Activated CD4-positive, alpha-beta T cell treated with anti-CD3 and anti-CD28 coated beads, Interleukin-2, amount 10 ng/mL, durations not matched to agents 24 days and 14 days (primary cell): ENCODE measurements around the gene HSPA1B. TPM values are rescaled to one million over a fixed set of nuclear protein-coding genes. Genes with fewer than 3 reads are reported as not detected.
"Not testable (repeated sequence)": the region's sequence is repeated elsewhere in the genome, so short reads cannot be mapped to it uniquely, and the experiment has no call there.

Experiments
- DNase-seq: peaks from one replicate; pipeline ENCODE4 v3.0.0; 2022
- H3K27ac Mint-ChIP-seq: one replicate; pipeline ENCODE4 v1.8.0; 2022; ENCODE audit warnings: mild to moderate bottlenecking, mixed read lengths
- H3K27me3 Mint-ChIP-seq: one replicate; pipeline ENCODE4 v1.8.0; 2022; ENCODE audit warnings: mixed read lengths
- H3K36me3 Mint-ChIP-seq: one replicate; pipeline ENCODE4 v1.8.0; 2022; ENCODE audit warnings: low read depth, mild to moderate bottlenecking, mixed read lengths
- H3K4me1 Mint-ChIP-seq: one replicate; pipeline ENCODE4 v1.8.0; 2021; ENCODE audit warnings: mixed read lengths
- H3K4me3 Mint-ChIP-seq: one replicate; pipeline ENCODE4 v1.8.0; 2022; ENCODE audit warnings: mild to moderate bottlenecking, moderate library complexity, mixed read lengths
- H3K9me3 Mint-ChIP-seq: one replicate; pipeline ENCODE4 v1.8.0; 2021; ENCODE audit warnings: mixed read lengths
- intact Hi-C: fragments of 100-400 bp; cut with micrococcal nuclease; formaldehyde crosslinking; loops from one replicate; pipeline ENCODE4 v1.15.1; 2023
- total RNA-seq: library from RNA; stranded (reverse); gene quantifications from 2 replicates; pipeline ENCODE4 v1.2.3, GENCODE V29; 2022

HSPA1B gene
- total RNA-seq, 1 donor from 2014 or later = 156 TPM

DNA sequence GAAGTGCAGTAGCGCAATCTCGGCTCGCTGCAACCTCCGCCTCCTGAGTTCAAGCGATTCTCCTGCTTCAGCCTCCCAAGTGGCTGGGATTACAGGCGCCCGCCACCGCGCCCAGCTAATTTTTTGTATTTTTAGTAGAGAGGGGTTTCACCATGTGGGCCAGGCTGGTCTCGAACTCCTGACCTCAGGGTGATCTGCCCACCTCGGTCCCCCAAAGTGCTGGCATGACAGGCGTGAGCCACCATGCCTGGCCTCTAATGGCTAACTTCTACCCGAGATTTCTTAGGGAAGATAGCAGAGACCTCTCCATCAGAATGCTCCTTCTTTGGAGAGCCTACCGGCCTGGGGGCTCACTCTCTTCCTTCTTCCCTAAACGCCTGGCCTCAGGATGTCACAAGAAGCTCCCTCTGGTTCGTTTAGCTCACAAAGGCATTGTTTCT, 36.6 kb downstream of the HSPA1B start:
- H3K27me3 Mint-ChIP-seq, DNase-seq, H3K9me3 Mint-ChIP-seq: not testable (repeated sequence)
- H3K4me3 Mint-ChIP-seq = peak overlapping the region; percentile 93
- intact Hi-C loops = loop anchor here (10.0 kb wide), 1 partner anchor 319 kb away; the partner anchor contains the start of genes ATP6V1G2, DDX39B and NFKBIL1
- peaks cover 13% of the 10 kb centered on the region for H3K36me3 Mint-ChIP-seq
- H3K27ac Mint-ChIP-seq = peak overlapping the region; percentile 91
- peaks cover 21% of the 10 kb centered on the region for H3K4me1 Mint-ChIP-seq

DNA sequence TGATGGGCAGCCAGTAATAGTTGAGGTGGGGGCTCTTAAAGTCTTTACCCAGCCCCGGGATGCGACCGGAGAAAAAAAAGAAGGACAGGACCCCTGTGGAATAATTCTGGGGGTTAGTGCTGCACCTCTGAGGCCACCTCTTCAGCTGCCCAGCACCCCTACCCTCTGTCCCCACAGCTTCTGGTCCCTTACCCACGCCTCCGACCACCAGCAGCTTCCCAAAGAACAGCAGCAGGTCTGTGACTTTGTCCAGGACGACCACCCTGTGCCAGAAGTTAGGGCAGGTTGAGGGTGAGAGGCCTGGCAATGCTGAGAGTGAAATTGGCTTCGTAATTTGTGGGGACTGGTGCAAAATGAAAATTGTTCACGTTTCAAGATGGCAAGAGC, 37.3 kb downstream of the HSPA1B start:
- no peak for DNase-seq
- no peak overlapping the region for H3K4me3 Mint-ChIP-seq
- H3K27me3 Mint-ChIP-seq = peaks cover 3% of the 10 kb centered on the region
- H3K9me3 Mint-ChIP-seq = no peaks in the 10 kb centered on the region
- H3K4me1 Mint-ChIP-seq = peaks cover 21% of the 10 kb centered on the region
- peaks cover 8% of the 10 kb centered on the region for H3K36me3 Mint-ChIP-seq
- intact Hi-C loops = loop anchor here (10.0 kb wide), 1 partner anchor 320 kb away; the partner anchor contains the start of genes ATP6V1G2, DDX39B and NFKBIL1
- H3K27ac Mint-ChIP-seq = no peak overlapping the region

DNA sequence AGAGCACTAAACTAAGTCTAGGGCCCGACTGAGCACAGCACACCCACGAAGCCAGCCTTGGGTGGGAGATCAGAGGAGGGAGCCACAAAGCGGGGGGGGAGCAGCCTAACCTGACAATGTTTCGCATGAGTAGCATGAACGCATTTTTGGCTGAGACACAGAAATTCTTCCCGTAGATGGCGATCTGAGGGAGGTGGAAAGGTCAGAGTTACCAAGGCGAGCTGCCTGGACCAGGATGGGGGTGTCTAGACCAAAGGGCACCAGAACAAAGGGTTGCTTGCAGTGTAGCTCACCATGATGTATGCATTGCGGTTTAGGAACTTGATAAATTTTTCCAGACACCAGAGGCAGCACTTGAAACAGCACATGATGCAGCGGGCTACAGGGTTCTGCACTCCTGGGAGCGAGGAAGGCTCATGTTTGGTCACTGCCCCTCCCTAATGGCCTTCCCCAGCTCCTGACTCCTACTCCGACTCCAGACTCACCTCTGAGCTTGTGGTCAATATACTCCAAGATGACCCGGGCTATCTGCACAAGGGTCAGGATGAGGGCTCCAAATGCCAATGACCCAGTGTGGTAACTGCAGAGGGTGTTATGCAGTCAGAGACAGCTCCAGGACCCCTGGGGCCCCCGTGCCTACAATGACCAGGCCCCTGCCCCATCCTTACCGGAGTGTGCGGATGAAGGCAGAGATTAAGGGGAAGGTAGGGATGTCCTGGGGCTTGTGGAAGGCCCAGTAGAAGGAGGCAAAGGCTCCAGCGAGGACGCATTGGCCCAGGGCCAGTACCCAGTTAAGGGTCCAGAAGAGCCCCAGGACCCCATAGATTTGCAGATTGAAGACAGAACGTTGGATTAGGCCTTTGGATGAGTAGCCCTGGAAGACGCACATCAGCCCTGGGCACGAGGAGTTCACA, 37.9 kb downstream of the HSPA1B start:
- H3K27ac Mint-ChIP-seq = no peak overlapping the region
- H3K27me3 Mint-ChIP-seq = peaks cover 3% of the 10 kb centered on the region
- no peak overlapping the region for H3K4me3 Mint-ChIP-seq
- H3K36me3 Mint-ChIP-seq = peaks cover 3% of the 10 kb centered on the region
- no peaks in the 10 kb centered on the region for H3K9me3 Mint-ChIP-seq
- intact Hi-C loops = loop anchor here (10.0 kb wide), 1 partner anchor 321 kb away; the partner anchor contains the start of genes ATP6V1G2, DDX39B and NFKBIL1
- no peak for DNase-seq
- H3K4me1 Mint-ChIP-seq = peaks cover 21% of the 10 kb centered on the region

DNA sequence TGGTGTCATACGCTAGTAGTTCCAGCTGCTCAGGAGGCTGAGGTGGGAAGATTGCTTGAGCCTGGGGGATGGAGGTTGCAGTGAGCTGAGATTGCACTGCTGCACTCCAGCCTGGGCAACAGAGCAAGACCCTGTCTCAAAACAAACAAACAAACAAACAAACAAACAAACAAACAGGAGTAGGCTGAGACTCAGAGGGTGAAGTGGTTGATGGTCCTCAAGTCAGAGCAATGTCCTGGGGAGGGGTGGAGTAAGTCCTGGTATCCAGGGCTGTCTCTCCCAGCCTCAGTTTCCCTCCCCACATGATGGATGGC, 41.1 kb downstream of the HSPA1B start:
- H3K36me3 Mint-ChIP-seq, H3K4me1 Mint-ChIP-seq, DNase-seq, H3K4me3 Mint-ChIP-seq, H3K9me3 Mint-ChIP-seq, H3K27ac Mint-ChIP-seq, H3K27me3 Mint-ChIP-seq: not testable (repeated sequence)
- intact Hi-C loops = loop anchor here (10.0 kb wide), 1 partner anchor 324 kb away; the partner anchor contains the start of genes ATP6V1G2, DDX39B and NFKBIL1

DNA sequence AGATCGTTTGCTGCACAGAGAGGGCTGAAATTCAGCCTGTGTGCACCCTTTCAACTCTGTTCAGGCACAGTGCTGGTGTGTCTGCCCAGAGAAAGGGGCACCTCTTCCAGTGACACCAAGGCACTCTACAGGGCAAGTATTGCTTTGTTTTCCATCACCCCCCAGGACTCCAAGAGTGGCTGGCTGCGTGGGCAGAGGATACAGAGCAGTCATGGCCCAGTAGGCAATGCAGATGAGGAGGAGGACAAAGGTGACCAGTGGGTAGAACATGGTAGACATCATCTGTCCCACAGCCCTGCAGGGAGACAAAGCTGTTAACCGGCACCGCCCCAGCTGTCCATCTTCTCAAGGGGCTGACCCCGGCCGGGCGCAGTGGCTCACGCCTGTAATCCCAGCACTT, 41.8 kb downstream of the HSPA1B start:
- Mint-ChIP-seq H3K27ac (no peak overlapping the region), H3K4me3 (no peak overlapping the region), H3K9me3 (no peaks in the 10 kb centered on the region), H3K27me3 (peaks cover 2% of the 10 kb centered on the region), H3K36me3 (no peaks in the 10 kb centered on the region), H3K4me1 (peaks cover 8% of the 10 kb centered on the region)
- DNase-seq = no peak
- intact Hi-C loops = loop anchor here (10.0 kb wide), 1 partner anchor 325 kb away; the partner anchor contains the start of genes ATP6V1G2, DDX39B and NFKBIL1

DNA sequence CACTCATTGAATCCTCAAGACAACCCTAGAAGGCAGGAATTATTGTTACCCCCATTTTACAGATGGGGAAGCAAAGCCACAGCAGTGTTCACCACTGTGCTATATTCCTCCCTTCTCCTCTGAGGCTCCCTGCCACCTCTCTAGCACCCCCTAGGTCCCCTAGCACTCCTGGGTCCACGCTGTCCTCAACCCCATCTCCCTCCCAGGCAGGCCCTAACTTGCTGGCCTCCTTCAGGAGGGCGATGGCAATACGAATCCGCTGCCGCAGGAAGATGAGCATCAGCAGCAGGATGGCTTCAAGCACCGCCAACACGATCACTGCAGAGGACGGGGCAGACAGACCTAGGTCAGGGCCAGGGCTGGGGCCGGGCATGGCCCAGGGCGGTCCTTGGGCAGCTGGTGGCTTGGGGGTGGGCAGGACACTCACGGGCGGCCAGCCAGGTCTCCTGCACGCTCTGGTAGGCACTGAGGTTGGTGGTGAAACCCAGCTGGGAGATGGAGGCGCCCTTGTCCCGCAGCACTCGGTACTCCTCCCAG, 42.9 kb downstream of the HSPA1B start:
- Mint-ChIP-seq H3K36me3 (no peaks in the 10 kb centered on the region), H3K4me3 (no peak overlapping the region), H3K9me3 (no peaks in the 10 kb centered on the region), H3K27me3 (peaks cover 2% of the 10 kb centered on the region), H3K27ac (no peak overlapping the region), H3K4me1 (peaks cover 6% of the 10 kb centered on the region)
- intact Hi-C loops = no loop called here
- no peak for DNase-seq

DNA sequence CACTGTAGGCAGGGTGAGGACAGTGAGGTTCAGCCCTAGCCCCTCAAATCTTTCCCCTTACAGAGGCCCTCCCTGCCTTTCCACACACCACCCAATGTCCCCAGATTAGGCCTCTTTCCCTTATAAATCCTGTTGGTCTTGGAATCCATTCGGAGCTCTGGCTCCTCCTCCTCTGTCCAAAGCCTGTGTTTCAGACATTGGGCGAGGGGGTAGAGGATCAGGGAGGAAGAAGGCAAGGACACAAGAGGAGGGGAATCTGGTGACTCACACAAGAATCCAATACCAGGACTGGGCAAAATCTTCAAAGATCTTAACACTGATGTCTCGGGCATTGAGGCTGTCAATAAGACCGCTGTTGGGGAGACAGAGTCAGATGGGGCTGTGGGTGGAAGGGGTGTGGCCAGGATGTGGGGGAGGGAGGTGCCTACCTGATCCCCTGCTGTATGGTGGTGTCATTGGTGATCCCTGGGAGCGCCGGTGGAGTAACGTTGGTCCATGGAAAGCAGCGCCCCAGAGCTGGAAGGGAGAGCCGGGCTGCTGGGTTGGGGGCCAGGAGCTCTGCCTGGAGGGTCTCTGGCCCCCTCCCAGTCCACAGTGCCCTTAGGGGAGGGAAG, 43.6 kb downstream of the HSPA1B start:
- Mint-ChIP-seq H3K27me3 (peaks cover 2% of the 10 kb centered on the region), H3K4me3 (no peak overlapping the region), H3K27ac (no peak overlapping the region), H3K4me1 (peaks cover 6% of the 10 kb centered on the region), H3K36me3 (no peaks in the 10 kb centered on the region), H3K9me3 (no peaks in the 10 kb centered on the region)
- intact Hi-C loops = no loop called here
- no peak for DNase-seq

DNA sequence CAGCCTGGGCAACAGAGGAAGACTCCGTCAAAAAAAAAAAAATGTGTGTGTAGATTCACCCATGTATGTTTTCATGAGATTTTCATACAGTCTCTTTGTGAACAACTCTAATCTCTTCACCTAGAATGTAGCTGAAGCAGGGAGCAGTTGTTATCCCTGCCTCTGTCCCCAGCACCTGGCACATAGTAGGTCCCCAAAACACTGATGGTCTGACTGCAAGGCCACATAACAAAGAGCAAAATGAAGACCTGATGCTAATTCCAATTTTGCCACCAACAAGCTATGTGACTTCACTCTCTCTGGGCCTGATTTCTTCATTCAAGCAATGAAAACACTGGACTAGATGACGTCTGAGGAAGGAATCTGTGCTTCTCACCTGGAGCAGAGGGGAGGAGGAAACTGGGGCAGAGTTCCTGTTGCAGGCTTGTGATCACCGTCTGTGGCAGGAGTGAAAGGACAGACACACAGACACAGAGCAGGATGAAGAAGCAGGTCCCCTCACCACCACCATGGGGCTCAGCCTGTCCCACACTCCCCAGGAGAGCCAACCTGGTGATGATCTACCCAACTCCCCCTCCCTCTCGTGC, 46.6 kb downstream of the HSPA1B start:
- H3K27me3 Mint-ChIP-seq = peaks cover 2% of the 10 kb centered on the region
- no peak overlapping the region for H3K27ac Mint-ChIP-seq
- intact Hi-C loops = no loop called here
- DNase-seq = no peak
- peaks cover 6% of the 10 kb centered on the region for H3K4me1 Mint-ChIP-seq
- no peaks in the 10 kb centered on the region for H3K9me3 Mint-ChIP-seq
- no peak overlapping the region for H3K4me3 Mint-ChIP-seq
- H3K36me3 Mint-ChIP-seq = no peaks in the 10 kb centered on the region

DNA sequence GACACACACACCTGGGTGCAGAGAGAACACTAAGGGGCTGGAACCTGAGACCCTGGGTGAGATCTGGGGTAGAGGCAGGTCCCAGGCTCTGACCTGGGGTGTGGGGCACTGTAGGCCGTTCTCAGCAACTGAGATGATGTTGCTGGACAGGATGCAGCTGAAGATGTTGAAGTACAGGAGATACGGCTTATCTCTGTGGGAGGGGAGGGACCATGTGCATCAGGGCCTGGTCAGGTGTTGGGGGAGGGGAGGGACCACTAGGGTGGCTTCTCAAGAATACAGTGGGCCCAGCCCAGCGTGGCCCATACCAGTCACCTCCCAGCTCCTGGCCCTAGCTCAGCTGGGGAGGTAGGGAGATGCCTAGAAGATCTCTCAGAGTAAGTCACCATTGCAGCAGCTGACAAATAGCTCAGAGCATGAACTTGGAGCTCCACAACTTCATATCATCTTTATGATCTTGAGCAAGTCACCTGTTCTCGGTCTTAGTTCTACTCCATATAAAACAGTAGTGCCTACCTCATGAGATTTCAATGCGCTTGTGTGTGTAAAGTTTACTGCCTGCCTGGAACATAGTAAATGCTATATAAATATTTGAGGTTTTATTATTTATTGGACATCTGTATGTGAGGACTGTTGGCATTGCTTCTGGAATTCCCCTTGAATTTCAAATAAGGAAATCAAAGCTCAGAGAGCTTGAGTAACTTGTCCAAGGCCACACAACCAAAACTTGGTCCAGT, 47.5 kb downstream of the HSPA1B start:
- Mint-ChIP-seq H3K27me3 (peaks cover 2% of the 10 kb centered on the region), H3K36me3 (peaks cover 5% of the 10 kb centered on the region), H3K4me3 (no peak overlapping the region), H3K27ac (no peak overlapping the region), H3K4me1 (peaks cover 6% of the 10 kb centered on the region), H3K9me3 (no peaks in the 10 kb centered on the region)
- no peak for DNase-seq
- intact Hi-C loops = no loop called here

DNA sequence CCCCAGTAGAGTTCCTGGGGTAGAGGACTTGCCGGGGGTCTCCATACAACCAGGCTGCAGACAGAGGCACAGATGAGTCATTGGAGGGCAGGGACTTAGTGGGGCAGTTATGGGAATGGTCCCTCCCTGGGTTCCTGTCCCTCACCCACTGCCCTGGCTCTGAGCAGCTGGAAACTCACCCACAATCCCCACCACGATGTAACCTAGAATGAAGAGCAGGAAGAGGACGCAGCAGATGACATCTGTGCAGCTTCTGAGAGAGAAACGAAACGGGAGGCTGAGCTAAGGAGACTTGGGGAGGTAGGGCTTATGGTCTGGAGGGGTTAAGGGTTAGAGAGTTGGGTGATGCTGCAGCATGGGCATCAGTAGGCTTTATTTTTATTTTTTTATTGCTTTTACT, 48.3 kb downstream of the HSPA1B start:
- Mint-ChIP-seq H3K27ac (no peak overlapping the region), H3K27me3 (peaks cover 2% of the 10 kb centered on the region), H3K36me3 (peaks cover 9% of the 10 kb centered on the region), H3K9me3 (no peaks in the 10 kb centered on the region), H3K4me3 (no peak overlapping the region), H3K4me1 (peaks cover 6% of the 10 kb centered on the region)
- intact Hi-C loops = no loop called here
- DNase-seq = no peak

DNA sequence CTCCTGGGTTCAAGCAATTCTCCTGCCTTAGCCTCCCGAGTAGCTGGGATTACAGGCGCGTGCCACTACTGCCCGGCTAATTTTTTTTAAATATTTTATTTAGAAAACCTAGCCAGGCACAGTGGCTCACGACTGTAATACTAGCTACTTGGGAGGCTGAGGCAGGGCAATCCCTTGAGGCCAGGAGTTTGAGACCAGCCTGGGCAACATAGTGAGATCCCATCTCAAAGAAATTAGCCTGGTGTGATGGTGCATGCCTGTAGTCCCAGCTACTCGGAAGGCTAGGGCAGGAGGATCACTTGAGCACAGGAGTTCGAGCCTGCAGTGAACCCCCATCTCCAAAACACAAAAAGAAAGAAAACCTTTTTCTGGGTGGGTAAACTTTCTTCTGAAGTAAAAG, 48.8 kb downstream of the HSPA1B start:
- peaks cover 2% of the 10 kb centered on the region for H3K4me1 Mint-ChIP-seq
- no peak overlapping the region for H3K27ac Mint-ChIP-seq
- peaks cover 2% of the 10 kb centered on the region for H3K27me3 Mint-ChIP-seq
- no peaks in the 10 kb centered on the region for H3K9me3 Mint-ChIP-seq
- peaks cover 14% of the 10 kb centered on the region for H3K36me3 Mint-ChIP-seq
- DNase-seq = no peak
- no peak overlapping the region for H3K4me3 Mint-ChIP-seq
- intact Hi-C loops = no loop called here

DNA sequence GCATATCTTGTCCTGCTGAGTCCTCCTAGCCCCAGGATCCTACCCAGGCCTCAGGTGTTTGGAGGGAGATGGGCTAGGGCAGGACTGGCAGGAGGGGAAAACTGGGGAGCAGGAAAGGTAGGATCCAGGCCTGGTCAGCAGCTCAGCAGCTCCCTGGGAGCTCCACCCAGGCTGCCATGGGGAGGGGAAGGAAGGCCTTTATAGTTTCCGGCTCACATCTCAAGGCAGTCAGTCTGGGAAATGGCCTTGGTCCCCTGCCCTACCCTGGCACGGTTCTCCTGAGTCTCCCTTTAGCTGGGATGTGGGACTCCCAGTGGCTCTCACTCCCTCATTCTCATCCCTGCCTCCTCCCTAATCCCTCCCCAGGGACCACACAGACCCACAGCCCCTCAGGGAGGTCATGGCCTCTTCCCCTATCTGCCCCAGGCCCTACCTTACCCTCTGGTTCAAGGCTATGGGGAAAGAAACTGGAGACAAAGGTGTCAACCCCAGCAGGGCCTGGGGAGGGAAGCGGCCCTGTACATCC, 49.6 kb downstream of the HSPA1B start:
- H3K4me3 Mint-ChIP-seq = no peak overlapping the region
- no peak for DNase-seq
- no peaks in the 10 kb centered on the region for H3K9me3 Mint-ChIP-seq
- H3K27ac Mint-ChIP-seq = no peak overlapping the region
- intact Hi-C loops = no loop called here
- H3K36me3 Mint-ChIP-seq = peaks cover 20% of the 10 kb centered on the region
- no peaks in the 10 kb centered on the region for H3K27me3 Mint-ChIP-seq
- peaks cover 2% of the 10 kb centered on the region for H3K4me1 Mint-ChIP-seq

DNA sequence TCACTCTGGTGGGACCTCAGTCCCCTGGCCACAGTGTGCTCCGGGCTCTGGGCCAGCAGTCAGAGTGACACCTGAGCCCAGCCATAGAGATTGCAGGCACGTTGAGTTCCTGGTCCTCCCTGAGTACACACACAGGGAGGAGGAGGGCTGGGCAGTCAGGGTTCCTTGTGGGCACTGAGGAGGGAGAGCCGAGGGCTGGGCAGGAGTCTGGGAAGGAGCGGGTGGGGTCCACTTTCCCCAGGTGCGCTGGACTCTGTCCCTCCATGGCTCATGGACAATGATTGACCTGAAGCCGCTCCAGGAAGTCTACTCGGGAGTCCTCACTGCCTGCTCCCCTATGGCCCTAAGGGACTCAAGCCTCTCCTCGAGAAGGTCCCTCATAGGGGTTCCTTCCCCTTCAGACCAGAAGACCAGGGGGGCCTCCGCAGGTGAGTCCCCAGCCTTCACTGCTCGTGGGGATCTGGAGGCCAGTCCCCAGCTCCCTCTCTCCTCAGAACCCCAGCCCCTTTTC, 50.2 kb downstream of the HSPA1B start:
- no peak for DNase-seq
- no peaks in the 10 kb centered on the region for H3K27me3 Mint-ChIP-seq
- H3K4me3 Mint-ChIP-seq = no peak overlapping the region
- no peak overlapping the region for H3K27ac Mint-ChIP-seq
- H3K9me3 Mint-ChIP-seq = no peaks in the 10 kb centered on the region
- H3K36me3 Mint-ChIP-seq = peaks cover 24% of the 10 kb centered on the region
- intact Hi-C loops = no loop called here
- peaks cover 2% of the 10 kb centered on the region for H3K4me1 Mint-ChIP-seq
